ENCODE data around the gene RERE. TPM values are rescaled to one million over a fixed set of nuclear protein-coding genes. Genes with fewer than 3 reads are reported as not detected.

RERE gene
- total RNA-seq, 3 donors from 2014 or later = 99.5 to 204 (median 174) TPM

GRCh38 chr1:8633741-8634501, 183.5 kb downstream of the RERE start:
- Histone ChIP-seq H3K9me3 (no peaks in the 10 kb centered on the region), H3K4me3 (no peak overlapping the region), H3K4me1 (ENCODE audit: low read depth) (peaks cover 10% of the 10 kb centered on the region), H3K36me3 (ENCODE audit: low read depth) (no peaks in the 10 kb centered on the region)
- no peak for TF ChIP-seq CTCF (IDR thresholded peaks at IDR 0.05)
- DNase-seq (no peak), ATAC-seq (no peak)
- intact Hi-C loops (cut with DNase I, micrococcal nuclease) = no loop called here

DNA sequence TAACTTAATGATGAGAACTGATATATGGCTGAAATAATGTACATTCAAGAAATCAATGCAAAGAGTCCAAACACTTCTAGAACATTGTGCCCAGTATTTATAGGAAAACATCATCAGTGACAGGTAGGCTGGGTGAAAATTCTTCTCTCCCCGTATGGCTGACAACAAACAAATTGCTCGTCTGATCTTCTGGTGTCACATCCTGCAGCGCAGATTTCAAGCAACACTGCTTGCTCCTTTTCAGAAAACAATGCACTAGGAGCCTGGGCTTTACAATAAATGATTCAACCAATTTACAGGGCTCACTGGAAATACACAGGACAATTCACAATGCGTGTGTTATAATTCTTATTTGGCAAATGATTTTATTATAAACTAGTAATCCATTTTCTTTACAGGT, 185.3 kb downstream of the RERE start:
- ATAC-seq = no peak
- intact Hi-C loops (cut with DNase I, micrococcal nuclease) = no loop called here
- no peak for TF ChIP-seq CTCF (IDR thresholded peaks at IDR 0.05)
- no peak for DNase-seq
- H3K4me1 ChIP-seq (ENCODE audit: low read depth) = peaks cover 13% of the 10 kb centered on the region
- no peaks in the 10 kb centered on the region for H3K9me3 ChIP-seq
- no peak overlapping the region for H3K4me3 ChIP-seq
- H3K36me3 ChIP-seq (ENCODE audit: low read depth) = no peaks in the 10 kb centered on the region

- DNase-seq (no peak), ATAC-seq (no peak)
- H3K4me3 ChIP-seq = no peak overlapping the region
- no peak for TF ChIP-seq CTCF (IDR thresholded peaks at IDR 0.05)
- intact Hi-C loops (cut with DNase I, micrococcal nuclease) = no loop called here
- no peaks in the 10 kb centered on the region for H3K9me3 ChIP-seq
- peaks cover 13% of the 10 kb centered on the region for H3K4me1 ChIP-seq (ENCODE audit: low read depth)
- H3K36me3 ChIP-seq (ENCODE audit: low read depth) = no peaks in the 10 kb centered on the region
Observed at GRCh38 chr1:8631163-8631562, 186.3 kb downstream of the RERE start.

GRCh38 chr1:8629241-8630091, 188.0 kb downstream of the RERE start:
- H3K4me3 ChIP-seq = no peak overlapping the region
- ATAC-seq (peak; percentile 69), DNase-seq (no peak)
- H3K36me3 ChIP-seq (ENCODE audit: low read depth) = no peaks in the 10 kb centered on the region
- no peak for TF ChIP-seq CTCF (IDR thresholded peaks at IDR 0.05)
- intact Hi-C loops (cut with DNase I, micrococcal nuclease) = no loop called here
- H3K4me1 ChIP-seq (ENCODE audit: low read depth) = peaks cover 13% of the 10 kb centered on the region
- no peaks in the 10 kb centered on the region for H3K9me3 ChIP-seq

GRCh38 chr1:8628606-8629005, 188.8 kb downstream of the RERE start:
- intact Hi-C loops (cut with DNase I, micrococcal nuclease) = no loop called here
- Histone ChIP-seq H3K4me1 (ENCODE audit: low read depth) (peaks cover 13% of the 10 kb centered on the region), H3K9me3 (no peaks in the 10 kb centered on the region), H3K36me3 (ENCODE audit: low read depth) (no peaks in the 10 kb centered on the region), H3K4me3 (no peak overlapping the region)
- TF ChIP-seq CTCF (IDR thresholded peaks at IDR 0.05) = no peak
- DNase-seq = no peak
- no peak for ATAC-seq

Measured in mucosa of descending colon (tissue), 3 donors.